ENCODE measurements around the gene ASCC1. TPM values are rescaled to one million over a fixed set of nuclear protein-coding genes. Genes with fewer than 3 reads are reported as not detected.

ASCC1 gene
- total RNA-seq, 1 experiment from 2014 or later = 27.8 TPM

DNA sequence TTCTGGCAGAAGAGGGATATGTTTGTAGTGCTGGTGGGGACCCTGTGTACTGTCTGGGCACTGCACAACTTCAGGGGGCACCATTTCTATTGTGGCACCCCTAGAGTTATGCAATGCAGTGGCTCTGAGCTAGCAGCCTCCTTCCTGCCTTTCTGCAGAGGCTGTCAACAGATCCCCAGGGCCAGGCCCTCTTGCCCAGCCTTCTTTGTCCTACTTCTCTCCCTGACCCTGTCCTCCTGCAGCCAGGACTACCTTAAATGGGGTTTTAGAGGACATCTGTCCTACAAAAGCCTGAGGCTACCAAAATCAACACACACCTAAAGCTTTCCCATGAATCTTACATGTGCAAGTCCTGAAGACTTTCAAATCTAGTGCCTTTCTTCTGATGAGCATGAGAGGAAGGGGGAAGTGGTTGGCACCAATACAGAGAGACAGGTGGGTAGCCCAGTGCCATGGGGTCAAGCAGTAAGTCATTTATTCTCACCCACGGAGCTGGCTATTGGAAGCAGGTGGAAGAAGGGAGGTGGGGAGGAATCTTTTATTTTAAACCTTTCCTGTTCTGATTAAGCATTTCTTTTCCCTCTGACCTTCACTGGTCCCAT lies 130.1 kb downstream of the ASCC1 start:
- Histone ChIP-seq H3K27ac (ENCODE audit: low read length) (no peak overlapping the region), H3K9ac (ENCODE audit: low read length) (no peak overlapping the region), H3K27me3 (ENCODE audit: low read length) (no peaks in the 10 kb centered on the region), H3K9me3 (ENCODE audit: low read length) (no peaks in the 10 kb centered on the region), H3K4me1 (ENCODE audit: low read length) (peaks cover 15% of the 10 kb centered on the region), H2AFZ (ENCODE audit: low read length) (no peak overlapping the region), H3K4me2 (ENCODE audit: low read depth, low read length, poor library complexity, severe bottlenecking) (no peak overlapping the region), H3K9me2 (replicated peaks; ENCODE audit: insufficient read depth, low read length) (no peaks in the 10 kb centered on the region), H4K20me1 (ENCODE audit: insufficient read depth, low read depth, low read length) (no peaks in the 10 kb centered on the region), H3K36me3 (ENCODE audit: insufficient read depth, low read length) (no peaks in the 10 kb centered on the region), H3K79me2 (ENCODE audit: low read length) (no peaks in the 10 kb centered on the region), H3K4me3 (ENCODE audit: low read length) (no peak overlapping the region)
- no peak for DNase-seq

DNA sequence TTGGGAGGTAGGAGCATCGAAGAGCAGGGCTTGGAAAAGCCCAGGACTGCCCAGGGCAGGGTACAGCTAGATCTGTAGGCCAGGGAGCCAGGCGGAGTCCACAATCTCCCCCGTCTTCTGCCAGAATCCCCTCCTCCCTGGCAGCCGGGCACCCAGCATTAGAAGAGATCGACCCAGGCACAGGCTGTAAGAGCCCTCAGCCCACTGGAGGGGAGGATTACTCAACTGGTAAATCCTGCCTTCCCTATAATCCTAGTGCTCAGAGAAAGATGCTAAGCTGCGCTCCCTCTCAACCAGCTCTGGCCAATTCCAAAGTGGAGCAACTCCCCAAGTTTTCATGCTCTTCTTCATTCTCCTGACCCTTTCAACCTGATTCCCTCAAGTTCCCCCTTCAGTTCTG lies 130.9 kb downstream of the ASCC1 start:
- H3K4me2 ChIP-seq (ENCODE audit: low read depth, low read length, poor library complexity, severe bottlenecking) = no peak overlapping the region

DNA sequence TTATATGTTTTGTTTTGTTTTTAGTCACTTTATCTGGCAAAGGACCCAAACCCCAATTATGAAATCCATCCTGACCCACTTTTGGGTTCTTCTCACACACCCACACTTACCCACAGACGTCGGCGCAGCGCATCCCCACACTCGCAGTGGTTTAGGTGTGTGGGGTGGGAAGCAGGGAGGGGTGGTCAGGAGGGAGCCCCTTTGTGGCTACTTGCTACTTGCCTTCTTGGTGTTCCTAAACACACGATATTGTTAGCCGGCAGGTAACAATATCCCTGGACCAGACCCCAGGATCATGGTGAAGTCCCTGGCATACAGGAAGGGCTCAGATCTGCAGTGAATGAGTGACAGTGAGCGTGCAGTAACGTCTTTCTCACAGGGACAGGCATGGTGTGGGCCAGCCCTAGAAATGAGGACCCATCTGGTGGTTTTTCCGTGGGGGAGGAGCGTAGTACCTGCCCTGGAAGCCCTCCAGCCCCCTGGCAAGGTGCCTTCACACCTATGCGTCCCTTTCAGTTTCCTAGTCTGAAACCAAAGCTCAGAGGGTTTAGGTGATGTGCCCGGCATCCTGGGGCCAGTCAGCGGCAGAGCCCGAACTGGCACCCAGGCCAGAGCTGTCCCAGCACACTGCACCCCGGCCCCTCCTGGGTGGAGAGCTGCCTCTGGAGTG lies 132.2 kb downstream of the ASCC1 start:
- no peak for DNase-seq
- no peak overlapping the region for H3K4me3 ChIP-seq (ENCODE audit: low read length)
- peaks cover 10% of the 10 kb centered on the region for H3K4me1 ChIP-seq (ENCODE audit: low read length)
- H3K27me3 ChIP-seq (ENCODE audit: low read length) = no peaks in the 10 kb centered on the region
- no peak overlapping the region for H3K27ac ChIP-seq (ENCODE audit: low read length)
- H3K9ac ChIP-seq (ENCODE audit: low read length) = no peak overlapping the region
- no peak overlapping the region for H2AFZ ChIP-seq (ENCODE audit: low read length)
- H3K4me2 ChIP-seq (ENCODE audit: low read depth, low read length, poor library complexity, severe bottlenecking) = no peak overlapping the region
- H3K36me3 ChIP-seq (ENCODE audit: insufficient read depth, low read length) = no peaks in the 10 kb centered on the region
- no peaks in the 10 kb centered on the region for H3K79me2 ChIP-seq (ENCODE audit: low read length)
- no peaks in the 10 kb centered on the region for H4K20me1 ChIP-seq (ENCODE audit: insufficient read depth, low read depth, low read length)
- no peaks in the 10 kb centered on the region for H3K9me3 ChIP-seq (ENCODE audit: low read length)
- H3K9me2 ChIP-seq (replicated peaks; ENCODE audit: insufficient read depth, low read length) = no peaks in the 10 kb centered on the region

More for the DNA sequence above, 130.9 kb downstream of the ASCC1 start:
- Histone ChIP-seq H4K20me1 (ENCODE audit: insufficient read depth, low read depth, low read length) (no peaks in the 10 kb centered on the region), H3K4me1 (ENCODE audit: low read length) (peaks cover 15% of the 10 kb centered on the region), H3K9me3 (ENCODE audit: low read length) (no peaks in the 10 kb centered on the region), H3K36me3 (ENCODE audit: insufficient read depth, low read length) (no peaks in the 10 kb centered on the region), H3K9ac (ENCODE audit: low read length) (no peak overlapping the region), H2AFZ (ENCODE audit: low read length) (no peak overlapping the region), H3K27me3 (ENCODE audit: low read length) (no peaks in the 10 kb centered on the region), H3K9me2 (replicated peaks; ENCODE audit: insufficient read depth, low read length) (no peaks in the 10 kb centered on the region), H3K27ac (ENCODE audit: low read length) (no peak overlapping the region), H3K79me2 (ENCODE audit: low read length) (no peaks in the 10 kb centered on the region), H3K4me3 (ENCODE audit: low read length) (no peak overlapping the region)
- no peak for DNase-seq

DNA sequence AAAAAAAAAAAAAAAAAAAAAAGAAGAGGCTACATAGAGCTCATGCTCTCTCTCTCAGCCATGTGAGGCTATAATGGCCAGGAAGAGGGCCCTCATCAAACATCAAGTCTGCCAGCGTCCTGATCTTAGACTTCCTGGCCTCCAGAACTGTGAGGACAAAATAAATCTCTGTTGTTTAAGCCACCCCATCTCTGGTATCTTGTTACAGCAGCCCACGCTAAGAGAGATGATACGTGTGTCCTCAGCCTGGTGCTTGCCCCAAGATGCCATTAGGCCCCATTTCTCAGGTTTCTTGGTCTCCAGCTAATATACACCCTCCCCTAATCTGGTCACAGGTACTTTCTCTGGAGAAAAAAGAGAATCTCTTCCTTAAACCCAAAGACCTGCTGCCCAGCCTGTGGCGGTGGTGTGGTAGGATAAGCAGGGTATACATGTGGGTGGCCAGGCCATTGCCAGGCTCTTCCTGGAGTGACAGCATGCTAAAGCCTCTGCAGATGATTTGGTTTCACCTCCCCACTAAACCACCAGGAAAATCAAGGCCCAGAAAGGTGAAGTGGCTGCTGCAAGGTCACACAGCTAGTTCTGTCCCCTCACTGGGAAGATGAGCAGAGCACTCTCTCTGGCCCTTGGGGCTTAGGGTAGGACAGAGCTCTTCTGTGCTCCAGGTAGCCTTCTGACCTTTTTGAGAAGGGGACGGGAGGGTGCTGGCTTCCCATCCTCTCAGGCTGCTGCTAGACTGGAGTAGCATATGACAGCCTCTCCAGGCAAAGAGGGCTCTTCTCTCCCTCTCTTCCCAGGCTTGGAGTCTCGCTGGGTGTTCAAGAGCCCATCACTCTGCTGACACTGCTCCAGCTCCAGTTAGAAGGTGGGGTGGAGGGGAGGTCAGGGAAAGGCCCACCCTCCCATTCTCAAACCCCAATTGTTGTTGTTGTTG lies 133.0 kb downstream of the ASCC1 start:
- no peak overlapping the region for H3K4me3 ChIP-seq (ENCODE audit: low read length)
- no peak overlapping the region for H3K4me2 ChIP-seq (ENCODE audit: low read depth, low read length, poor library complexity, severe bottlenecking)

DNA sequence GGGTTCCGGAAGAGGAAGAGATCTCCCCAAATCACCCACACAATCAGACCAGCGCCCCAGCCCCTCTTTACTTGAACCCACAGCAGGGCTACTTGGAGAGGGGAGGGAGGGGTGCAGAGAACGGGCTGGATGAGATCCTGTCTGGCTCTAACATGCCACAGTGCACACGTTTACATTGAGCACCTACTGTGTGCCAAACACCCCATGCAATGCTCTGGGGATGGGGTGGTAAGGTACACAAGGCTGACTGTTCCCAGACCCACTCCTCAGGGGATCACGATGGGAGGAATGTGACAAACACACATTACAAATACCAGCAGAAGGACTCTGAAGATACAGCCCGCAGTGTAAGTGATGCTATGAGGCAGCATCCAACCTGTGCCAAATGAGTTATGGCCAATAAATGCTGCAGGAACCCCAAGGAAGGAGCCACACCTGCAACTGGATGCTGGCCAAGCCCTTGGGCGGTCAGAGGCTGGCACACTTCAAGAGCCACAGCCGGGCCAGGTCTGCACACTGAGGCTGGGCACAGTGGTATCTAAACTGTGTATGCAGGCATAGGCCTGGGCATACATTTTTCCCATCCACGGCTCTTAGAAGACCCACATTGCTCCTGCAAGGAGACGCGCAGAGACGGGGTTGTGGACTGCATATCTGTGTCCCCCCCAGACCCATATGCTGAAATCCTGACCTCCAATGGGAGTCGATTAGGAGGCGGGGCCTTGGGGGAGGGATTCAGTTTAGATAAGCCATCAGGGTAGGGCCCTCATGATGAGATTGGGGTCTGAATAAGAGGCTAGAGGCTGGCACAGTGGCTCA lies 134.1 kb downstream of the ASCC1 start:
- Histone ChIP-seq H3K4me1 (ENCODE audit: low read length) (0 out of 2 replicates have a peak, but pooled peaks cover 4% of the 10 kb centered on the region), H3K27ac (ENCODE audit: low read length) (no peak overlapping the region), H4K20me1 (ENCODE audit: insufficient read depth, low read depth, low read length) (no peaks in the 10 kb centered on the region), H3K9me3 (ENCODE audit: low read length) (no peaks in the 10 kb centered on the region), H3K9me2 (replicated peaks; ENCODE audit: insufficient read depth, low read length) (no peaks in the 10 kb centered on the region), H3K36me3 (ENCODE audit: insufficient read depth, low read length) (no peaks in the 10 kb centered on the region), H3K79me2 (ENCODE audit: low read length) (no peaks in the 10 kb centered on the region), H3K4me3 (ENCODE audit: low read length) (no peak overlapping the region), H3K27me3 (ENCODE audit: low read length) (no peaks in the 10 kb centered on the region), H3K4me2 (ENCODE audit: low read depth, low read length, poor library complexity, severe bottlenecking) (no peak overlapping the region), H3K9ac (ENCODE audit: low read length) (no peak overlapping the region), H2AFZ (ENCODE audit: low read length) (no peak overlapping the region)
- no peak for DNase-seq

More for the DNA sequence above, 133.0 kb downstream of the ASCC1 start:
- no peak overlapping the region for H3K27ac ChIP-seq (ENCODE audit: low read length)
- DNase-seq = no peak
- H3K9ac ChIP-seq (ENCODE audit: low read length) = no peak overlapping the region
- no peak overlapping the region for H2AFZ ChIP-seq (ENCODE audit: low read length)
- H3K9me2 ChIP-seq (replicated peaks; ENCODE audit: insufficient read depth, low read length) = no peaks in the 10 kb centered on the region
- no peaks in the 10 kb centered on the region for H3K27me3 ChIP-seq (ENCODE audit: low read length)
- H4K20me1 ChIP-seq (ENCODE audit: insufficient read depth, low read depth, low read length) = no peaks in the 10 kb centered on the region
- no peaks in the 10 kb centered on the region for H3K79me2 ChIP-seq (ENCODE audit: low read length)
- no peaks in the 10 kb centered on the region for H3K9me3 ChIP-seq (ENCODE audit: low read length)
- 0 out of 2 replicates have a peak, but pooled peaks cover 4% of the 10 kb centered on the region for H3K4me1 ChIP-seq (ENCODE audit: low read length)
- no peaks in the 10 kb centered on the region for H3K36me3 ChIP-seq (ENCODE audit: insufficient read depth, low read length)

DNA sequence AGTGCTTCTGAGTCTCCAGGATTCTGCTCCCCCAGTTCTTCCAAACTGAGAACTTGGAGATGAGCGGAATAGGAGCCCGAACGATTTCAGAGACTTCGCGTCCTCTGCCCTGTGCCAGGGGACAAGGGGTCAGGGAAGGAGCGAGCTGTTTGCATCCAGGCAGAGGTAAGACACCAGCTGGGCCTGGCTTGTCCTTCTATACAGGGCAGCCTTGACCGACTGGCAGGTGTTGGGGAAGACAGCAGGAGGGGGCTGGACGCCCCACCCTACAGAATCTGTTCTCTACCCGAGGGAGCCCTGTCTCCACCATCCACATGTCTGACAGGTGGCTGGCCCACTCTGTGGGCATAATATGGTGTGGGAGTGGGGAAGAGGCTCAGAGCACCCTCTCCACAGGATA lies 134.9 kb downstream of the ASCC1 start:
- no peaks in the 10 kb centered on the region for H4K20me1 ChIP-seq (ENCODE audit: insufficient read depth, low read depth, low read length)
- no peak overlapping the region for H3K9ac ChIP-seq (ENCODE audit: low read length)
- no peak overlapping the region for H2AFZ ChIP-seq (ENCODE audit: low read length)
- H3K4me1 ChIP-seq (ENCODE audit: low read length) = 0 out of 2 replicates have a peak, but pooled peaks cover 4% of the 10 kb centered on the region
- H3K79me2 ChIP-seq (ENCODE audit: low read length) = no peaks in the 10 kb centered on the region
- H3K9me3 ChIP-seq (ENCODE audit: low read length) = no peaks in the 10 kb centered on the region
- no peak for DNase-seq
- H3K36me3 ChIP-seq (ENCODE audit: insufficient read depth, low read length) = no peaks in the 10 kb centered on the region
- no peak overlapping the region for H3K4me2 ChIP-seq (ENCODE audit: low read depth, low read length, poor library complexity, severe bottlenecking)
- H3K4me3 ChIP-seq (ENCODE audit: low read length) = no peak overlapping the region
- no peak overlapping the region for H3K27ac ChIP-seq (ENCODE audit: low read length)
- no peaks in the 10 kb centered on the region for H3K27me3 ChIP-seq (ENCODE audit: low read length)
- H3K9me2 ChIP-seq (replicated peaks; ENCODE audit: insufficient read depth, low read length) = no peaks in the 10 kb centered on the region

DNA sequence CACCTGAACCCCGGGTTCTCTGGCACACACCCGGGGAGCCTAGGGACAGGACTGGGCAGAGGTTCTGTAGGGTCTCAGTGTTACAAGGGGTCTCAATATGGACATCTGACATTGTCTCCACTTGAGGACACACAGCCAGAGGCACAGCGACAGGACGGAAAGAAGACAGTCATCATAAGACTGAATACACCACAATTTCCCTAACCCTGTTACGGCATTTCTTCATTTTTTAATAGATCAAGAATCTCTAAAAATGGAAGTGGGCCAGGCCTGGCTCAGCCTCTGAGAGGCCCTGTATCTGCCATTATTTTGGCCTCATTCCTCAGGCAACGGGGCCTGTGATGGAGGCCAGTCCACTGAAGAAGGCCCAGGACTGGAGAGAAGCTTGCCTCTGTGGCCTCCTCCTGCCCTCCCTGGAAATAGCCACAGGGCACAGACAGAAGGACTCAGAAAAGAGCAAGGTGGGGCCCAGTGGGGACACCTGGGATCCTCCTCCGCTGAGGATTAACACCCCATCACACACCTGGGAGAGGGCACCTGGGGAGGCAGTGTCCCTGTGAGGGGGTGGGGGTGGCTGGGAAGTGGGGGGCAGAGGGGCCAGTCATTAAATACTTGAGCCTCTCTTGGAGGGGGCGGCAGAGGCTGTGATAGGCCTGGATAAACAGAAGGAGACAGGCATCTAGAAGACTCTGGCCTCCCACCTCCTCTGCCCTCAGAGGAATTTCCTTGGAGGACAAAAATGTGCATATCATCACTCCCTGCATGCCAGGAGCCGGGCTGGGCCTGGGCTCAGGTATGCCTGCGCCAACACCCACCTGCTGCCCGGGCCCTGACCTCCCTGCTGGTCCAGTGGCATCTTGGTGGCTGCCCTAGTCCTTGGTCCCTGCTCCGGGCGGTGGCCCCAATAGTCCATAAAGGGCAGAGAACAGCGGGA lies 135.8 kb downstream of the ASCC1 start:
- DNase-seq = no peak
- H3K9me2 ChIP-seq (replicated peaks; ENCODE audit: insufficient read depth, low read length) = no peaks in the 10 kb centered on the region
- H3K79me2 ChIP-seq (ENCODE audit: low read length) = no peaks in the 10 kb centered on the region
- H2AFZ ChIP-seq (ENCODE audit: low read length) = no peak overlapping the region
- 0 out of 2 replicates have a peak, but pooled peaks cover 4% of the 10 kb centered on the region for H3K4me1 ChIP-seq (ENCODE audit: low read length)
- no peak overlapping the region for H3K4me3 ChIP-seq (ENCODE audit: low read length)
- H3K9me3 ChIP-seq (ENCODE audit: low read length) = no peaks in the 10 kb centered on the region
- H3K27ac ChIP-seq (ENCODE audit: low read length) = no peak overlapping the region
- no peaks in the 10 kb centered on the region for H4K20me1 ChIP-seq (ENCODE audit: insufficient read depth, low read depth, low read length)
- H3K27me3 ChIP-seq (ENCODE audit: low read length) = no peaks in the 10 kb centered on the region
- H3K9ac ChIP-seq (ENCODE audit: low read length) = no peak overlapping the region
- H3K4me2 ChIP-seq (ENCODE audit: low read depth, low read length, poor library complexity, severe bottlenecking) = no peak overlapping the region
- no peaks in the 10 kb centered on the region for H3K36me3 ChIP-seq (ENCODE audit: insufficient read depth, low read length)

All from Karpas-422 (cell line).